Measurements from ENCODE around the gene MILR1. TPM values are rescaled to one million over a fixed set of nuclear protein-coding genes. Genes with fewer than 3 reads are reported as not detected.
A peak's percentile ranks its signal among the peaks of the same experiment; 100 is the strongest.
"Not testable (repeated sequence)": the region's sequence is repeated elsewhere in the genome, so short reads cannot be mapped to it uniquely, and the experiment has no call there.

MILR1 gene
- total RNA-seq, 3 donors from 2014 or later: 3.1 to 8.3 (median 4.3) TPM

DNA sequence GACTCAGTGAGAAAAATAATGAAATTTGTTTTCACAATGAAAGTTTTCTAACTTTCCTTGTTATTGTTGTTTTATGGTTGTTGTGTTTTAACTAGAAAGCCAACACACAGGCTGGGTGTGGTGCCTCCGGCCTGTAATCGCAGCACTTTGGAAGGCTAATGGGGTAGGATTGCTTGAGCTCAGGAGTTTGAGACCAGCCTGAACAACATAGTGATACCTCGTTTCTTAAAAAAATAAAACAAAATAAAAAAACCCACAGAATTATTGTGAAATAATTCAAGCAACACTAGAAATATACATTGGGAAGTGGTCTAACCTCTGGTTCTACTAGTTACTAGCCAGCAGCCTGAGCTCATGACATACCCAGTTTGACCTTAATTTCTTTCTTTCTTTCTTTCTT lies 630 bp downstream of the MILR1 start:
- no peaks in the 10 kb centered on the region for H3K27me3 ChIP-seq
- H3K27ac ChIP-seq: peak overlapping the region; percentile 45 to 84
- H3K9me3 ChIP-seq: no peaks in the 10 kb centered on the region
- peak overlapping the region in 1 of 3 donors; percentile 5 for H3K4me3 ChIP-seq
- intact Hi-C loops (cut with DNase I; ENCODE audit: low total_unique reads): no loop called here
- no peaks in the 10 kb centered on the region for H3K4me1 ChIP-seq
- TF ChIP-seq, protein P1, sequence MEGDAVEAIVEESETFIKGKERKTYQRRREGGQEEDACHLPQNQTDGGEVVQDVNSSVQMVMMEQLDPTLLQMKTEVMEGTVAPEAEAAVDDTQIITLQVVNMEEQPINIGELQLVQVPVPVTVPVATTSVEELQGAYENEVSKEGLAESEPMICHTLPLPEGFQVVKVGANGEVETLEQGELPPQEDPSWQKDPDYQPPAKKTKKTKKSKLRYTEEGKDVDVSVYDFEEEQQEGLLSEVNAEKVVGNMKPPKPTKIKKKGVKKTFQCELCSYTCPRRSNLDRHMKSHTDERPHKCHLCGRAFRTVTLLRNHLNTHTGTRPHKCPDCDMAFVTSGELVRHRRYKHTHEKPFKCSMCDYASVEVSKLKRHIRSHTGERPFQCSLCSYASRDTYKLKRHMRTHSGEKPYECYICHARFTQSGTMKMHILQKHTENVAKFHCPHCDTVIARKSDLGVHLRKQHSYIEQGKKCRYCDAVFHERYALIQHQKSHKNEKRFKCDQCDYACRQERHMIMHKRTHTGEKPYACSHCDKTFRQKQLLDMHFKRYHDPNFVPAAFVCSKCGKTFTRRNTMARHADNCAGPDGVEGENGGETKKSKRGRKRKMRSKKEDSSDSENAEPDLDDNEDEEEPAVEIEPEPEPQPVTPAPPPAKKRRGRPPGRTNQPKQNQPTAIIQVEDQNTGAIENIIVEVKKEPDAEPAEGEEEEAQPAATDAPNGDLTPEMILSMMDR (IDR thresholded peaks at IDR 0.05): no peak
- no peak for TF ChIP-seq POLR2AphosphoS5 (IDR thresholded peaks at IDR 0.05)
- TF ChIP-seq POLR2A (IDR thresholded peaks at IDR 0.05): no peak
- H3K36me3 ChIP-seq: no peaks in the 10 kb centered on the region
- no peak for DNase-seq (ENCODE audit: low spot score in 2 of 2)

DNA sequence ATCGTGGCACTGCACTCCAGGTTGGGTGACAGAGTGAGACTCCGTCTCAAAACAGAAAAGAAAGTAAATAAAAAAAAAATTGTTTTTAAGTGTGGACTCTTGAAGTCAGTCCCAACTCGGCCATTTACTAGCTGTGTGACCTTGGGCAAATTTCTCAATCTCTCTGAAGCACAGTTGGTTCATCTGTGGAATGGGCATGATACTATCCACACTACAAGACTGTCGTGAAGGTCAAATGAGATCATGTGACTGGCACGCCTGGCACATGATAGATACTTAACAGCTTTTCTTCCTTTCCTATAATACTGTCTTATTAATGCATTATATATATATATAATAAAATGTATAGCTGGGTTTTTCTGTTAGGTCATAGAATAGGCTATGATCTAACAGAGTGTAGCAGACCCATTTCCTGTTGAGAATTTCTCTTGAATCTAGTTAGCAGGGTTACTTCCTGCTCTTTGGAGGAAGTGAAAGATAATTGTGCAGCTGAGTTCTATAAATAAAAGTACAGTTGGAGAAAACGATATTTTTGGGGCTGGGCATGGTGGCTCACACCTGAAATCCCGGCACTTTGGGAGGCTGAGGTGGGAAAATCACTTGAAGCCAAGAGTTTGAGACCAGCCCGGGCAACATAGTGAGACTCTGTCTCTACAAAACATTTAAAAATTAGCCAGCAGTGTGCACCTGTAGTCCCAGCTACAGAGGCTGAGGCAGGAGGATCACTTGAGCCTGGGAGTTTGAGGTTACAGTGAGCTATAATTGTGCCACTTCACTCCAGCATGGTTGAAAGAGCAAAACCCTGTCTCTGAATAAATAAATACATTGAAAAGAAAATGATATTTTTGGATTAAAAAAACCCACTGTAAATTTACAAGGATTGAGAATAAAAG lies 7.3 kb downstream of the MILR1 start:
- DNase-seq (ENCODE audit: low spot score in 2 of 2): no peak

DNA sequence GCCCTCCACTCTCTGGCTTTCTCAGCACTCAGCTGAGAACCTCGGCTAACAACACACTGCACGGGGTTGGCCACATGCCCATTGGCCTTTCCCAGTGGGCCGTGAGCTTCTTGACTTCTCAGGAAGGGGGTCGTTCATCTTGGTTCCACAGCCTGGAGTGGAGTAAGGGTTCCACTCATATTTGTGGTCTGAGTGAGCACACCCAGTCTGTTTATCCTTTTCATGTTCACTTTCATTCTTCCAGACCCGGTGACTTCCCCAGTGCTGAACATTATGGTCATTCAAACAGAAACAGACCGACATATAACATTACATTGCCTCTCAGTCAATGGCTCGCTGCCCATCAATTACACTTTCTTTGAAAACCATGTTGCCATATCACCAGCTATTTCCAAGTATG lies 8.2 kb downstream of the MILR1 start:
- Histone ChIP-seq H3K4me3 (no peak overlapping the region), H3K4me1 (no peaks in the 10 kb centered on the region), H3K9me3 (no peaks in the 10 kb centered on the region), H3K27ac (no peak overlapping the region), H3K27me3 (no peaks in the 10 kb centered on the region), H3K36me3 (no peaks in the 10 kb centered on the region)
- DNase-seq (ENCODE audit: low spot score in 2 of 2): no peak
- TF ChIP-seq POLR2AphosphoS5 (IDR thresholded peaks at IDR 0.05) (no peak), POLR2A (IDR thresholded peaks at IDR 0.05) (no peak)
- TF ChIP-seq, protein P1 (IDR thresholded peaks at IDR 0.05): no peak
- intact Hi-C loops (cut with DNase I; ENCODE audit: low total_unique reads): no loop called here

More for the DNA sequence above, 7.3 kb downstream of the MILR1 start:
- intact Hi-C loops (cut with DNase I; ENCODE audit: low total_unique reads): no loop called here
- Histone ChIP-seq H3K4me1 (no peaks in the 10 kb centered on the region), H3K4me3 (no peak overlapping the region), H3K9me3 (no peaks in the 10 kb centered on the region), H3K27ac (no peak overlapping the region), H3K36me3 (no peaks in the 10 kb centered on the region), H3K27me3 (no peaks in the 10 kb centered on the region)
- TF ChIP-seq, protein P1 (IDR thresholded peaks at IDR 0.05): no peak
- TF ChIP-seq POLR2AphosphoS5 (IDR thresholded peaks at IDR 0.05) (no peak), POLR2A (IDR thresholded peaks at IDR 0.05) (no peak)

DNA sequence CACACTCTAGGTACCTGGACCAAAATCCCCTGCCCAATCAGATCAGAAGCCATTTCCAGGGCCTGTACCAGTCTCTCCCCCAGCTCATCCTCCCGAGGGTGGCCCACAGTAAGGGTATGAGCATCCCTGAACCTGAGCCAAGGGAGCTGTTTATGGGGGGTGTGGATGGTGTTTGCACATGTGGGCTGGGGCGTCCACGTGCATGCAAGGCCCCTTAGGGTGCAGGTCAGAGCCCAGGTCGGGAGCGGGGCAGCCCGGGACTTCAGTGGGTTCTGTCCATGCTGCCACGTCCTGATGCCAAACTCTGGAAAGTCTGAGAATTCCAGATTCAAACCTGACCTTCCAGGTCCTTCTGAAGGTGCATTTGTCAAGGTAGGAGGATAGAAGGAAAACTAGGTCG lies 9.8 kb downstream of the MILR1 start:
- H3K4me3 ChIP-seq: no peak overlapping the region
- no peak overlapping the region for H3K27ac ChIP-seq
- intact Hi-C loops (cut with DNase I; ENCODE audit: low total_unique reads): no loop called here
- TF ChIP-seq, protein P1 (IDR thresholded peaks at IDR 0.05): no peak
- TF ChIP-seq POLR2AphosphoS5 (IDR thresholded peaks at IDR 0.05) (no peak), POLR2A (IDR thresholded peaks at IDR 0.05) (no peak)
- no peaks in the 10 kb centered on the region for H3K4me1 ChIP-seq
- DNase-seq (ENCODE audit: low spot score in 2 of 2): no peak
- H3K36me3 ChIP-seq: no peaks in the 10 kb centered on the region
- H3K9me3 ChIP-seq: no peaks in the 10 kb centered on the region
- H3K27me3 ChIP-seq: no peaks in the 10 kb centered on the region

DNA sequence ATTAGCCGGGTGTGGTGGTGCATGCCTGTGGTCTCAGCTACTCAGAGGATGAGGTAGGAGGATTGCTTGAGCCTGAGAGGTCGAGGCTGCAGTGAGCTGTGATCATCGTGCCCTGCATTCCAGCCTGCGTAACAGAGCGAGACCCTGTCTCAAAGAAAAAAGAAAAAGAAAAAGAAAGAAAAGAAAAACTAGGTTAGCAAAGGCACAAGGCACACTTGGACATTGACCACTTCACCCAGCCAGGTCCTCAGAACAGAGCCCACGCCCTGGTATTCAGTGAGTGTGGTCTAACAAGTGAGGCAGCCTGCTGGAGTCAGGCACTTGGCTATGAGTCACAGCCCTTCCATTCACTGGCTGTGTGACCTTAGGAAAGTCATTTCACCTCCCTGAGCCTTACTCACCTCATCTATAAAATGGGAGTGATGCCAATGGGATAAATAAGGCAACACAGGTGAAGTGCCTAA lies 10.4 kb downstream of the MILR1 start:
- no peaks in the 10 kb centered on the region for H3K9me3 ChIP-seq
- H3K4me3 ChIP-seq: no peak overlapping the region
- H3K27me3 ChIP-seq: no peaks in the 10 kb centered on the region
- intact Hi-C loops (cut with DNase I; ENCODE audit: low total_unique reads): no loop called here
- TF ChIP-seq, protein P1 (IDR thresholded peaks at IDR 0.05): no peak
- TF ChIP-seq POLR2AphosphoS5 (IDR thresholded peaks at IDR 0.05) (no peak), POLR2A (IDR thresholded peaks at IDR 0.05) (no peak)
- H3K27ac ChIP-seq: no peak overlapping the region
- no peaks in the 10 kb centered on the region for H3K36me3 ChIP-seq
- no peak for DNase-seq (ENCODE audit: low spot score in 2 of 2)
- H3K4me1 ChIP-seq: no peaks in the 10 kb centered on the region

DNA sequence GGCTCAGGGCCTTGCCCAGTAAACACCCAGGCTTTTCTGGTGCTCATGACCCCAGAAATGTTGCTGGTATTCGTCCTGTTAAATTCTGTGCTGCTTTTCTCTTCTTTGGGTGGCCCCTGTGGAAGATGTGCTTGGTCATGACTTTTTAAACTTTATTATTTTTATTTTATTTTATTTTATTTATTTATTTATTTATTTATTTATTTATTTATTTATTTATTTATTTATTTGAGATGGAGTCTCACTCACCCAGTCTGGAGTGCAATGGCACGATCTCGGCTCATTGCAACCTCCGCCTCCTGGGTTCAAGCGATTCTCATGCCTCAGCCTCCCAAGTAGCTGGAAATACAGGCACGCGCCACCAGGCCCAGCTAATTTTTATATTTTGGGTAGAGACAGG lies 10.9 kb downstream of the MILR1 start:
- intact Hi-C loops (cut with DNase I; ENCODE audit: low total_unique reads); H3K4me3 ChIP-seq; H3K4me1 ChIP-seq; H3K27me3 ChIP-seq; DNase-seq (ENCODE audit: low spot score in 2 of 2); H3K9me3 ChIP-seq; H3K27ac ChIP-seq; H3K36me3 ChIP-seq: not testable (repeated sequence)

All from breast epithelium (tissue), 4 donors.